Endothelial cell of umbilical vein (primary cell): Measurements from ENCODE around the gene HES1. TPM values are rescaled to one million over a fixed set of nuclear protein-coding genes. Genes with fewer than 3 reads are reported as not detected.

Experiments used
- BruUV-seq: library from RNA; stranded (reverse); fragments of 400-500 nt; replicated peaks from 2 replicates; lab custom pipeline; 2021; lab: Mats Ljungman, UMichigan
- CTCF ChIA-PET: fragments of 300-600, 350-600 bp; sonication (Branson Sonifier 250); formaldehyde crosslinking; loops from one replicate; lab custom pipeline; 2021; ENCODE audit warnings: antibody characterized with exemption, inconsistent platforms; lab: Charles Lee
- POLR2A ChIA-PET: fragments of 300-600, 350-600 bp; sonication (Branson Sonifier 250); formaldehyde crosslinking; loops from one replicate; lab custom pipeline; 2021; ENCODE audit warnings: antibody characterized with exemption, inconsistent platforms; lab: Charles Lee
- DNase-seq: peaks from one replicate; pipeline ENCODE4 v3.0.0-alpha.2; 2011; ENCODE audit warnings: low read depth, low spot score
- FAIRE-seq: peaks from 2 replicates; lab custom pipeline; 2011; peaks lifted over from hg19 to GRCh38; lab: Jason Lieb, UNC
- H2AFZ ChIP-seq: 2 replicates; pipeline ENCODE4 v1.6.0; 2012; ENCODE audit warnings: low read depth, low read length, control low read depth, inconsistent platforms
- H3K27ac ChIP-seq: 2 replicates; pipeline ENCODE4 v1.5.1; 2011; ENCODE audit warnings: low read depth, mild to moderate bottlenecking, control low read depth, low read length, moderate library complexity; ENCODE audit not compliant: insufficient read depth
- H3K27me3 ChIP-seq, 2 experiments: 2 replicates each; pipeline versions ENCODE4 v1.6.0 to v1.6.1; 2011; ENCODE audit warnings: low read length in 2 of 2, mixed read lengths in 1 of 2; ENCODE audit not compliant: control insufficient read depth in 2 of 2, insufficient read depth in 2 of 2
- H3K36me3 ChIP-seq, 2 experiments: 2 replicates in 1 of 2; 3 replicates in 1 of 2; pipeline ENCODE4 v1.5.1; 2011; ENCODE audit warnings: low read length in 2 of 2, mild to moderate bottlenecking in 1 of 2, moderate library complexity in 1 of 2; ENCODE audit not compliant: control insufficient read depth in 2 of 2, insufficient read depth in 2 of 2; ENCODE audit errors: extremely low read depth in 1 of 2
- H3K4me1 ChIP-seq: 3 replicates; pipeline ENCODE4 v1.5.1; 2011; ENCODE audit warnings: mild to moderate bottlenecking, low read length; ENCODE audit not compliant: control insufficient read depth, insufficient read depth; ENCODE audit errors: extremely low read depth
- H3K4me2 ChIP-seq: 2 replicates; pipeline ENCODE4 v1.6.1; 2011; ENCODE audit warnings: low read length, control low read depth, mixed read lengths; ENCODE audit not compliant: insufficient read depth
- H3K4me3 ChIP-seq, 3 experiments: fragments of 200-600 bp in 1 of 3; sonication (generic), shearing (Covaris generic) in 1 of 3; replicated peaks in 1 of 3; 2 replicates each; pipeline ENCODE4 v1.5.1; 2011 to 2016; ENCODE audit warnings: control low read depth in 3 of 3, low read length in 3 of 3, mild to moderate bottlenecking in 2 of 3, inconsistent platforms in 1 of 3, low read depth in 1 of 3, moderate library complexity in 1 of 3; ENCODE audit not compliant: insufficient read depth in 1 of 3
- H3K79me2 ChIP-seq: 2 replicates; pipeline ENCODE4 v1.6.0; 2012; ENCODE audit warnings: low read length, inconsistent platforms; ENCODE audit not compliant: control insufficient read depth, insufficient read depth
- H3K9ac ChIP-seq: replicated peaks from 2 replicates; pipeline ENCODE3; 2011; ENCODE audit warnings: low read length, control low read depth; ENCODE audit not compliant: insufficient read depth; ENCODE audit errors: extremely low read depth
- H3K9me1 ChIP-seq: replicated peaks from 3 replicates; pipeline ENCODE4 v1.6.0; 2011; ENCODE audit warnings: mild to moderate bottlenecking, low read length; ENCODE audit not compliant: control insufficient read depth, insufficient read depth; ENCODE audit errors: extremely low read depth
- H3K9me3 ChIP-seq: replicated peaks from 2 replicates; pipeline ENCODE4 v1.5.1; 2012; ENCODE audit warnings: low read length, inconsistent platforms; ENCODE audit not compliant: control insufficient read depth, insufficient read depth
- H4K20me1 ChIP-seq: replicated peaks from 2 replicates; pipeline ENCODE3; 2011; ENCODE audit warnings: mild to moderate bottlenecking, low read length; ENCODE audit not compliant: control insufficient read depth, insufficient read depth; ENCODE audit errors: extremely low read depth
- EZH2 ChIP-seq: IDR thresholded peaks from 2 replicates; pipeline ENCODE4 v1.6.1; 2012; ENCODE audit warnings: borderline replicate concordance, low read depth, mild to moderate bottlenecking, moderate library complexity, low read length, inconsistent platforms; ENCODE audit not compliant: severe bottlenecking
- FOS ChIP-seq: IDR thresholded peaks from 2 replicates; pipeline ENCODE4 v1.6.1; 2011; ENCODE audit warnings: mild to moderate bottlenecking, low read length, moderate library complexity, borderline replicate concordance; ENCODE audit not compliant: insufficient read depth
- GATA2 ChIP-seq: IDR thresholded peaks from 2 replicates; pipeline ENCODE4 v1.7.0; 2011; ENCODE audit warnings: low read depth, mild to moderate bottlenecking, moderate library complexity, mixed read lengths, low read length; ENCODE audit not compliant: insufficient read length, insufficient read depth
- JUN ChIP-seq: IDR thresholded peaks from 2 replicates; pipeline ENCODE4 v1.6.1; 2011; ENCODE audit warnings: borderline replicate concordance, low read depth; ENCODE audit not compliant: insufficient read length, insufficient read depth
- MYC ChIP-seq: IDR thresholded peaks from one replicate; pipeline ENCODE4 v1.6.1; 2011; ENCODE audit warnings: mild to moderate bottlenecking, low read depth, low read length
- POLR2A ChIP-seq: IDR thresholded peaks from 2 replicates; pipeline ENCODE4 v1.6.1; 2012; ENCODE audit warnings: low read depth, mild to moderate bottlenecking, control low read depth, low read length
- POLR2AphosphoS5 ChIP-seq: IDR thresholded peaks from 2 replicates; pipeline ENCODE4 v1.6.1; 2012; ENCODE audit warnings: low read depth, mild to moderate bottlenecking, control low read depth, low read length, moderate library complexity; ENCODE audit not compliant: insufficient read depth
- dilution Hi-C: fragments of 300-500 bp; cut with MboI; formaldehyde crosslinking; loops from one replicate; pipeline ENCODE4 v1.15.0; 2019; ENCODE audit warnings: low sequenced_read_pairs; ENCODE audit not compliant: extremely low pct_ligation_motif_present
- intact Hi-C: fragments of 100-400 bp; cut with micrococcal nuclease; formaldehyde crosslinking; loops from one replicate; pipeline ENCODE4 v1.10.0; 2022
- polyA plus RNA-seq, 4 experiments: library from polyadenylated mRNA; depleted of rRNA in 3 of 4; stranded (reverse) in 3 of 4; unstranded in 1 of 4; fragments of >200 nt; gene quantifications; 2 replicates each; pipeline versions ENCODE4 v1.2.1 to v1.2.3, GENCODE V29; 2011 to 2012; ENCODE audit warnings: missing spikeins in 1 of 4
- total RNA-seq: library from RNA; stranded (reverse); gene quantifications from 2 replicates; pipeline ENCODE4 v1.2.3, GENCODE V29; 2021
- TF ChIP-seq, protein P1 (sequence below): IDR thresholded peaks from 2 replicates; pipeline ENCODE4 v1.6.1; 2011; ENCODE audit not compliant: insufficient read depth, insufficient read length
- TF ChIP-seq, protein P2 (sequence below), 2 donors: IDR thresholded peaks; 1 replicate in 1 of 2; 2 replicates in 1 of 2; pipeline ENCODE4 v1.5.1; 2011; ENCODE audit warnings: low read length in 2 of 2, mild to moderate bottlenecking in 2 of 2, moderate library complexity in 2 of 2, control low read depth in 1 of 2, inconsistent platforms in 1 of 2, low read depth in 1 of 2; ENCODE audit not compliant: insufficient read depth in 1 of 2; ENCODE audit errors: extremely low read depth in 1 of 2

HES1 gene
- total and polyA plus RNA-seq, 2 donors (not counting 3 experiments of a cell fraction or from before 2014, with no cell fraction given): 42.0 to 210 TPM

DNA sequence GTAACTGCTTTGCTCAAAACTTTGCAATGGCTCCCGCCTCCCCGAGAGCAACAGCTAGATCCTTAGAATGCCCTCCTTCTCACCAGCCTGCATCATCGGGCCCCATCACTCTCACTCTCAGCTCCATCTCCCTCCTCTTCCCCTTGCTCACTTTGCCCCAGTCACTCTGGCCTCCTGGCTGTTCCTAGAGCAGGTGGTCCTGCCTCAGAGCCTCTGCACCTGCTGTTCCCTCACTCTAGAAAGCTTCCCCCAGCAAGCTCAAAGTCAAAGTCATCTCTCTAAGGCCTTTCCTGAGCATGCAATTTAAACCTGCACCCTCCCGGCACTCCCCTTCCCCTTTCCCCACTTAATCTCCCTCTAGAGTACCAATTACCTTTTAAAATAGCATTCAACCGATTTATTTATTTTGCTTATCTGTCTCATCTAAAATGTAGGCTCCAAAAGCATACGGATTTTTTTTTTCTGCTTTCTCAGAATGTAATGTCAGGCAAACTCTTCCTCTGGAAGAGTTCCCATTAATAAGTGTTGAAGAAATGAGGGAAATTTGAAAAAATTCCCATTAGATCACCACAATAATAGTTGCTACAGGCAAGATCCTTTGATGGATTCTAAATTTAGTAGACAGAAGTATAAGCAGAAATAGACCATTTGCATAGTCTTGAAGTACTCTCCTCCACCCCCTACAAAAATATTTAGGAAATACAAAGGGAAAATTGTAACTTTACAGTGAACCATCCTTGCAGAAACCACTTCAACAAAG, 15.9 kb upstream of the HES1 start:
- no peak overlapping the region for H3K27ac ChIP-seq
- H3K9me3 ChIP-seq: no peaks in the 10 kb centered on the region
- no peak for TF ChIP-seq MYC
- TF ChIP-seq POLR2A: no peak
- TF ChIP-seq, protein P1, sequence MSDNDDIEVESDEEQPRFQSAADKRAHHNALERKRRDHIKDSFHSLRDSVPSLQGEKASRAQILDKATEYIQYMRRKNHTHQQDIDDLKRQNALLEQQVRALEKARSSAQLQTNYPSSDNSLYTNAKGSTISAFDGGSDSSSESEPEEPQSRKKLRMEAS: no peak
- no peak for TF ChIP-seq POLR2AphosphoS5
- no peak for TF ChIP-seq JUN
- TF ChIP-seq EZH2: no peak
- TF ChIP-seq FOS: no peak
- no peak for TF ChIP-seq GATA2
- TF ChIP-seq, protein P2, sequence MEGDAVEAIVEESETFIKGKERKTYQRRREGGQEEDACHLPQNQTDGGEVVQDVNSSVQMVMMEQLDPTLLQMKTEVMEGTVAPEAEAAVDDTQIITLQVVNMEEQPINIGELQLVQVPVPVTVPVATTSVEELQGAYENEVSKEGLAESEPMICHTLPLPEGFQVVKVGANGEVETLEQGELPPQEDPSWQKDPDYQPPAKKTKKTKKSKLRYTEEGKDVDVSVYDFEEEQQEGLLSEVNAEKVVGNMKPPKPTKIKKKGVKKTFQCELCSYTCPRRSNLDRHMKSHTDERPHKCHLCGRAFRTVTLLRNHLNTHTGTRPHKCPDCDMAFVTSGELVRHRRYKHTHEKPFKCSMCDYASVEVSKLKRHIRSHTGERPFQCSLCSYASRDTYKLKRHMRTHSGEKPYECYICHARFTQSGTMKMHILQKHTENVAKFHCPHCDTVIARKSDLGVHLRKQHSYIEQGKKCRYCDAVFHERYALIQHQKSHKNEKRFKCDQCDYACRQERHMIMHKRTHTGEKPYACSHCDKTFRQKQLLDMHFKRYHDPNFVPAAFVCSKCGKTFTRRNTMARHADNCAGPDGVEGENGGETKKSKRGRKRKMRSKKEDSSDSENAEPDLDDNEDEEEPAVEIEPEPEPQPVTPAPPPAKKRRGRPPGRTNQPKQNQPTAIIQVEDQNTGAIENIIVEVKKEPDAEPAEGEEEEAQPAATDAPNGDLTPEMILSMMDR (IDR thresholded peaks at IDR 0.05; ENCODE audit: extremely low read depth in 1 of 2, insufficient read depth in 1 of 2, low read depth in 1 of 2, low read length in 2 of 2): no peak
- dilution Hi-C loops: no loop called here
- intact Hi-C loops: no loop called here
- no peak overlapping the region for H3K4me3 ChIP-seq
- H3K27me3 ChIP-seq: peaks cover 0 to 4% of the 10 kb centered on the region in 2 experiments
- ChIA-PET CTCF (no interaction called here), POLR2A (no interaction called here)
- H3K36me3 ChIP-seq: no peaks in the 10 kb centered on the region
- H2AFZ ChIP-seq: no peak overlapping the region
- H3K9ac ChIP-seq: no peak overlapping the region
- H3K4me2 ChIP-seq: no peak overlapping the region
- DNase-seq: no peak
- BruUV-seq: no TSS peak
- FAIRE-seq: no peak
- H3K4me1 ChIP-seq: peaks cover 8% of the 10 kb centered on the region
- H3K79me2 ChIP-seq: no peaks in the 10 kb centered on the region
- H4K20me1 ChIP-seq: no peaks in the 10 kb centered on the region
- no peaks in the 10 kb centered on the region for H3K9me1 ChIP-seq
